Fibroblast of the aortic adventitia (primary cell): Measurements from ENCODE around the gene FMNL2. TPM values are rescaled to one million over a fixed set of nuclear protein-coding genes. Genes with fewer than 3 reads are reported as not detected.

Experiments used
- DNase-seq: peaks from one replicate; pipeline ENCODE4 v3.0.0-alpha.2; 2010; ENCODE audit warnings: low read depth
- H3K4me3 ChIP-seq: 2 replicates; pipeline ENCODE4 v1.5.1; 2011; ENCODE audit warnings: low read depth, mild to moderate bottlenecking, control low read depth, low read length, moderate library complexity
- total RNA-seq: library from RNA; depleted of rRNA; stranded (reverse); fragments of >200 nt; gene quantifications from 2 replicates; pipeline ENCODE4 v1.2.3, GENCODE V29; 2012; ENCODE audit warnings: low replicate concordance
- TF ChIP-seq, protein P1 (sequence below): IDR thresholded peaks from 2 replicates; pipeline ENCODE4 v1.5.1; 2011; ENCODE audit warnings: mild to moderate bottlenecking, low read length, control low read depth, inconsistent platforms; ENCODE audit not compliant: insufficient read depth

The FMNL2 gene
- total RNA-seq, 1 donor = 23.6 TPM

DNA sequence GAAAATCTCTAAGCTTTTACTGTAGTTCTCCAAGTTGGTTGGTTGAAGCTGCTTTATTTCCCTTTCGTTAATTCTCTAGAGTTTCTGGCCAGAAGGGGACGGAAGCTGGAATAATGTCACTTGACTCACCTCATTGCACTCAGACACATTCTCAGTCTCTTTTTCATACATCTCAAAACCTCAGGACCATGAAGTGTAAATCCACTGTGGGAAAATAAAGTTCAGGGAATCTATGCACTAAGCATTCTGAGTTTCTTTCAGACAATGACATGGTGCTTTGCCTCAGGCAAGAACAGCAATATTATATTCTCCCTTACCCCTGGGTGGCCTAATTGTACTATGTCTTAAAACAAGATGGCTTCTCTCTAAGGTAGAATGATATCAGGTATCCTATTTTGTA is 214.4 kb downstream of the FMNL2 start:
- H3K4me3 ChIP-seq = no peak overlapping the region
- no peak for DNase-seq
- TF ChIP-seq, protein P1, sequence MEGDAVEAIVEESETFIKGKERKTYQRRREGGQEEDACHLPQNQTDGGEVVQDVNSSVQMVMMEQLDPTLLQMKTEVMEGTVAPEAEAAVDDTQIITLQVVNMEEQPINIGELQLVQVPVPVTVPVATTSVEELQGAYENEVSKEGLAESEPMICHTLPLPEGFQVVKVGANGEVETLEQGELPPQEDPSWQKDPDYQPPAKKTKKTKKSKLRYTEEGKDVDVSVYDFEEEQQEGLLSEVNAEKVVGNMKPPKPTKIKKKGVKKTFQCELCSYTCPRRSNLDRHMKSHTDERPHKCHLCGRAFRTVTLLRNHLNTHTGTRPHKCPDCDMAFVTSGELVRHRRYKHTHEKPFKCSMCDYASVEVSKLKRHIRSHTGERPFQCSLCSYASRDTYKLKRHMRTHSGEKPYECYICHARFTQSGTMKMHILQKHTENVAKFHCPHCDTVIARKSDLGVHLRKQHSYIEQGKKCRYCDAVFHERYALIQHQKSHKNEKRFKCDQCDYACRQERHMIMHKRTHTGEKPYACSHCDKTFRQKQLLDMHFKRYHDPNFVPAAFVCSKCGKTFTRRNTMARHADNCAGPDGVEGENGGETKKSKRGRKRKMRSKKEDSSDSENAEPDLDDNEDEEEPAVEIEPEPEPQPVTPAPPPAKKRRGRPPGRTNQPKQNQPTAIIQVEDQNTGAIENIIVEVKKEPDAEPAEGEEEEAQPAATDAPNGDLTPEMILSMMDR = no peak

DNA sequence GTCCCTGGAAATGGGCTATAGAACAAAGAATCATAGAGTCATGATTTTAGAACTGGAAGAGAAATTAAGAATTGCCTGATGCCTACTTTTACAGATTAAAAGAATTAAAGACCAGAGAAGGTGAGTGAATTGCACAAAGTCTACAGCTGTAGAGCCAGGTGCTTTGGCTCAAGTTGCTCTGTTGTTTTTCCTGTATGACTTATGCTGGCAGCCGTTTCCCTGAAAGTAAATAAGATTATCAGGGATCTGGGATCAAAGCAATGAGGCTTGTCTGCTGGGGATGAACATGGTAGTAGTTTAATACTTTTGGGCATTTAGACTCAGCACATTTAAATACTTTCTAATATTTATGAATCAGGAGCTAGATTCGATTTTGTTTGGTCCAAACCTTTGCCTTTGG is 215.4 kb downstream of the FMNL2 start:
- TF ChIP-seq, protein P1 = no peak
- no peak for DNase-seq

DNA sequence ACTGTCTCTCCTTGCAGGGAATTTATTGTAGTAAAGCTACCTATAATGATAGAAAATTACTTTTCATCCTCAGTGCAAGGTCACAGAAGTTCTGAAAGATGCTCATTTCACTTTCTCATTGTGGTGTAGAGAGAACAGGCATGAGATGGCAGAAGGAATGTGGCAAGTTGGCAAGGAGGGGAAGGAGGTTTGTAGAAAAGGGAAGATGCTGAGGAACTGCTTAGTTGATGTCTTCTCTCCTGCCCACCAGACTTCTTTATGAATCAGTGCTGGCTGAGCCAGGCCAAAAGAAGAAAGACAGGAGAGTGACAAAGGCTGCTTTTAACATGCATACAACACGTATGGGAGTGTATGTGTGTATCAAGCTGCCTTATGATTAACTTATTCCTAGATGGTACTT is 217.9 kb downstream of the FMNL2 start:
- no peak overlapping the region for H3K4me3 ChIP-seq
- no peak for DNase-seq
- TF ChIP-seq, protein P1 = no peak

More for the DNA sequence above, 215.4 kb downstream of the FMNL2 start:
- H3K4me3 ChIP-seq = no peak overlapping the region

DNA sequence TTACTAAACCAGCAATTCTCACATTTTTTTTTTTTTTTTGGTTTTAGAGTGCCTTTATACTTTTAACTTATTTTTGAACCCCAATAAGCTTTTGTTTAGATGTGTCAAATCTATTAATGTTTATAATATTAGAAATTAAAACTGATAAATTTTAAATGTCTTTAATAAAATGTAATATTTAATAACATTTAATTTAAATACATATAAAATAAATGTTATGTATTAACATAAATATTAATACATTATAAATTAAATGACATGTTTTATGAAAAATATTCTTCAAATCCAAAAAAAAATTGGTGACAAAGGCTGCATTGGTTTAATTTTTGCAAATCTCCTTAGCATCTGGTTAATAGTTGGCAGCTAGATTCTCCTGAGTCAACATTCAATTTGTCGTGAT is 218.5 kb downstream of the FMNL2 start:
- H3K4me3 ChIP-seq = no peak overlapping the region
- TF ChIP-seq, protein P1 = no peak
- DNase-seq = no peak

DNA sequence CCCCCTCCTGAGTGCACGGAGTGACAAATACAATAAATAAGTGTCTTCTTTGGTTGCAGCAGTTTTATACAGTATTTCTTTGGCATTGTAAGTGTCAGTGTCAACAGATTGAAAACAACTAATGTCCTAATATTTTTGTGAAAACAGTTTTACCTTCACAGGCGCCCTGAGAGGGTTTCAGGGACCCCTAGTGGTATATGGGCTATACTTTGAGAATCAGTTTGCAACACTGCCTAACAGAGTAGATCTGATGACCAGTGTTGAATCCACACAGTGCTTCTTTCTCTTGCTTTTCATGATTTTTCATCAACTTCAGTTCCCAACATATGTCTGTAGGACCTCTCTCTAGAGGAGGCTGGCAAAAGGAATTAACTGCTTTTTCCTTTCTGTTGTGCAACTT is 220.1 kb downstream of the FMNL2 start:
- TF ChIP-seq, protein P1 = peak; percentile 43
- DNase-seq = peak; percentile 28
- no peak overlapping the region for H3K4me3 ChIP-seq

DNA sequence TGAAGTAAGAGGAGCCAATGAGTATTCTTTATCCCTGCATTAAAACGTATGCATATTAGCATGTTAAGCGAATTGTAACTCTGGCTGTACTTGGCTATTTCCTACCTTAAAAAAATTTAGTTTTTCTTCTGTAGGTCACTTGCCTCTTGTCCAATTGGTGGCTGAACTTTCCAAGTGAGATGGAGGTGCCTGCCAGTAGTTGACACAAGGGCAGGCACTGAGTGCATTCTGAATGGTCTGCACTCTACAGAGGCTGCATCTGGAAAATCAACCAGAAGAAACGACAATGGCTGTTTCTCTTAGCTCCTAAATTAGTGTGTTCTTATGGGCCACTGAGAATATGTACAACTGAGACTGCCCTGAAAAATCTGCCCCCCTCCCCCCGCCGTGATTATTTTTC is 221.5 kb downstream of the FMNL2 start:
- TF ChIP-seq, protein P1 = no peak
- no peak for DNase-seq
- H3K4me3 ChIP-seq = no peak overlapping the region

DNA sequence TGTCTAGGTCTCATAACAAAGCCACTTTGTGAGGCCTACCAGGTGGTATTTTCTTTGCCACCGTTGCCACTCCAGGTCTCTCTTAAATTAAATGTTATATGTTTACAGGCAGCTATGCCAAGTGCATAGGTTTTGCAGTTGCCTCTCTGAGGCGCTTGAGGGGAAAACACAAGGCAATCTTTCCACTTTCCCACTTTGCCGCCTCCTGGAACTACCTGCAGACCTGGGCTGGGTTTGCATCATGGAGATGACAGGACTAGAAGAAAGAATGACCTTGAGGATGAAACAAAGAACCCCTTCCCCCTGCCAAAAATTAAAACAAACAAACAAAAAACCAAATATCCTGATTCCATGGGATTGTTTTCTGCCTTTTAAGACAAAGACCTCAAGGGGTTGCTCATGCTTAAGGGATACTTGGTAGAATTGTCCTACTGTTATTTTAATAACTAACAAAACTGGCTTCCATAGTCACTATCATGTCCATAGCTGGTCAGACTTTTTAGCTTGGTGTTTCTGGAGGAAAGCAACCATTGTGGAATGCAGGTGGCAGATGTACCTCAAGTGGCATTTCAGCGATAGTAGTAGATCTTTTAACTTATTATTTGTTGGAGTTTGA is 222.4 kb downstream of the FMNL2 start:
- no peak for DNase-seq
- H3K4me3 ChIP-seq = no peak overlapping the region
- TF ChIP-seq, protein P1 = no peak
